GM12872 (cell line): ENCODE measurements around the gene DIP2C.

Experiments used
- TF ChIP-seq, protein P1 (sequence below): IDR thresholded peaks from 3 replicates; pipeline ENCODE4 v1.5.1; 2011; ENCODE audit warnings: low read depth, mild to moderate bottlenecking, low read length, moderate library complexity; ENCODE audit not compliant: insufficient read depth

Gene DIP2C

DNA sequence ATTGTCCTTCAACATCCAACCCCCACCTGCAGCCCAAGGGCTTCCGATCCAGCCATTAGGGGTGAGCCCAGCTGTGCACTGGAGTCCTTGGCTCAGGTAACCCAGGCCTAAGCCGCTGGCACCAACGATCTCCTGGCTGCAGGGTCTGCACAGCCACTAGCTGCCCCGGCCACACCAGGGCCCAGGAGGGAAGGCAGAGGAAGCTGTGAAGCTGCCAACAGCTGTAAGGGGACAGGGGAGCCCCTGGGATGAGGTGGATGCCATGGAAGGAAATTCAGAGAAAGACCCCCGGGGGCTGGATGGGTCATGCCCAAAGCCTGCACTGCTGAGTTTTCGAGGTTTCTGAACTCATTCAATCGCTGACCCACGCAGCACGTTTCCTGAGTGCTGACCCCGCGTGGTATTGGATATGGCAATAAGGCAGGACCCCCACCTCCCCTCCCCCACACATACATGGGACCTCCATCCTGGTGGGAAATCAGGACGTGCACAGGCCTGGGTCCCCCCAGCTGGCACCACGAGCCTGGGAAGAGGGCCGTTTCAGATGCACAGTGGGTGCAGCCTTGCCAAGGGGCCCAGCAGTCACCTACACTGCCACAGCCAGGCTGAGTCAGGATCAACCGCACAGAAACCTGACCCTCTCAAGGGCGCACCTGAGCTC lies 170.3 kb downstream of the DIP2C start:
- TF ChIP-seq, protein P1, sequence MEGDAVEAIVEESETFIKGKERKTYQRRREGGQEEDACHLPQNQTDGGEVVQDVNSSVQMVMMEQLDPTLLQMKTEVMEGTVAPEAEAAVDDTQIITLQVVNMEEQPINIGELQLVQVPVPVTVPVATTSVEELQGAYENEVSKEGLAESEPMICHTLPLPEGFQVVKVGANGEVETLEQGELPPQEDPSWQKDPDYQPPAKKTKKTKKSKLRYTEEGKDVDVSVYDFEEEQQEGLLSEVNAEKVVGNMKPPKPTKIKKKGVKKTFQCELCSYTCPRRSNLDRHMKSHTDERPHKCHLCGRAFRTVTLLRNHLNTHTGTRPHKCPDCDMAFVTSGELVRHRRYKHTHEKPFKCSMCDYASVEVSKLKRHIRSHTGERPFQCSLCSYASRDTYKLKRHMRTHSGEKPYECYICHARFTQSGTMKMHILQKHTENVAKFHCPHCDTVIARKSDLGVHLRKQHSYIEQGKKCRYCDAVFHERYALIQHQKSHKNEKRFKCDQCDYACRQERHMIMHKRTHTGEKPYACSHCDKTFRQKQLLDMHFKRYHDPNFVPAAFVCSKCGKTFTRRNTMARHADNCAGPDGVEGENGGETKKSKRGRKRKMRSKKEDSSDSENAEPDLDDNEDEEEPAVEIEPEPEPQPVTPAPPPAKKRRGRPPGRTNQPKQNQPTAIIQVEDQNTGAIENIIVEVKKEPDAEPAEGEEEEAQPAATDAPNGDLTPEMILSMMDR: no peak

GRCh38 chr10:517872-518475 lies 171.5 kb downstream of the DIP2C start:
- TF ChIP-seq, protein P1: no peak

GRCh38 chr10:517241-517830 lies 172.1 kb downstream of the DIP2C start:
- TF ChIP-seq, protein P1: no peak

- TF ChIP-seq, protein P1: no peak
Observed at GRCh38 chr10:516764-517163, 172.7 kb downstream of the DIP2C start.

DNA sequence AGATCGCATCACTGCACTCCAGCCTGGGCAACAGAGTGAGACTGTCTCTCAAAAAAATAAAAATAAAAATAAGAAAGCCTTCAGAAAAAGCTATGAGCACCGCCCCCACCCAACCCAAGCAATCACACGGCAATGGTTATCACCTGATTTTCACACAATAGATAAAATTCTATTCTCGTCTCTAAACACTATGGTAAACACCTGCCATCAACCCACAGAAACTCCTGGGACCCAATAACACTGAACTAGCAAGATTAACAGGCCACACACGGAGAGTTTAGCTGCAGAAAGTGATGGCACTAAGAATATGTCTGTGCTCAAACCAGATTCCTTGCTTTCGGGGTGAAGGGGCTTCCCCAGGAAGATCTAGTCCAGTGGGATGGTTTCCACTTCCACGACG lies 173.8 kb downstream of the DIP2C start:
- TF ChIP-seq, protein P1: no peak

DNA sequence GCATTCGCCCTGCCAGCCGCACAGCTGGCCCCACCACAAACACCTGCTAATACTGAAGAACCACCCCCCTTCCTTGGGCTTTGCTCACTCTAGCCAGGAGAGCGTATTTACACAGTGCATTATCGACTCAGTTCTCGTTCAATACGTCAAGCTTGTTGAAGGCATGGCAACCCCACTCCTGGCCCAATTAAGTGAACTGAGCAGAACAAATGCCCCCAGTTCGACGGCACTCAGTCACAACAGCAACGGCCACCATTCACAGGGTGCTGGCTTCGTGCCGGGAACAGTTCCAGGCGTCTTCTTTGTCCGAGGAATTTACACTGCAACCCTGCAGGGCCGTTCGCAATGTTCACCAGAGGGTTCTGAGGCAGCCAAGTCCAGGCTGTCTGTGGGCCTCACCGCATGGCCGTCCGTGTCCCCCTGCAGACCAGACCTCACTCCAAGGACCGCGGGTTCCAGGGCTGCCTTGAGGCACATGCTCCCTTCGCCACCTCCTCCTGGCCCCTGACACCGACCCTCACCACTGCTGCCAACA lies 175.3 kb downstream of the DIP2C start:
- TF ChIP-seq, protein P1: no peak

DNA sequence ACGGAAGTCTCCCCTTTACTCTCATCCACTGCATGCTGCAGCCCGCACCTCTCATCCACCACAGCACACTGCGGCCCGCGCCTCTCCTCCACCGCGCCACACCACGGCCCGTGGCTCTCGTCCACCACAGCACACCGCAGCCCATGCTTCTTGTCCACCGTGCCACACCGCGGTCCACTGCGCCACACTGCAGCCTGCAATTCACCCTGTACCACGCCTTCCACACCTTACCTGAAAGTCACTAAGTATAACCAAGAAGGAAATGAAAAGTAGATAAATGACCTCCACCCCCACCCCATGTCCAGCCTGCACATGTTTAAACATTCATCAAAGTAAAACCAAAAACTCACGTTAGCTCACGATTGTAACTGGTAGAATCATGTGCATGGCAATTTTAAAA lies 176.1 kb downstream of the DIP2C start:
- TF ChIP-seq, protein P1: no peak
